Measurements from ENCODE around the gene PCSK7. TPM values are rescaled to one million over a fixed set of nuclear protein-coding genes. Genes with fewer than 3 reads are reported as not detected.

Gene PCSK7
- total RNA-seq, 5 donors from 2014 or later (not counting 1 experiment from before 2014, with no cell fraction given): 300 to 368 (median 336) TPM

- no peaks in the 10 kb centered on the region for H3K9me3 ChIP-seq
- peaks cover 0 to 5% of the 10 kb centered on the region in 2 donors for H3K36me3 ChIP-seq (ENCODE audit: control insufficient read depth in 2 of 2, extremely low read depth in 1 of 2, insufficient read depth in 1 of 2, low read length in 1 of 2)
- ATAC-seq (replicated peaks in 1 of 4) (no peak), DNase-seq (no peak)
- H3K27ac Mint-ChIP-seq: no peak overlapping the region
- H3K36me3 Mint-ChIP-seq: peaks cover 40% of the 10 kb centered on the region
- no peak overlapping the region for H3K27ac ChIP-seq (ENCODE audit: low read length)
- no peaks in the 10 kb centered on the region for H3K27me3 Mint-ChIP-seq
- WGBS (ENCODE audit: insufficient coverage): no CpG with 5 or more reads among the region's 2 CpGs
- H3K4me1 Mint-ChIP-seq: peaks cover 0 to 2% (median 0%) of the 10 kb centered on the region in 3 donors
- CTCF ChIA-PET: no interaction called here
- POLR2A ChIA-PET: no interaction called here
- no peaks in the 10 kb centered on the region for H3K4me1 ChIP-seq (ENCODE audit: control insufficient read depth in 1 of 2, extremely low read depth in 1 of 2, insufficient read depth in 2 of 2, low read length in 2 of 2)
- no peaks in the 10 kb centered on the region for H3K9me3 Mint-ChIP-seq
- no peak overlapping the region for H3K4me3 ChIP-seq (ENCODE audit: control insufficient read depth in 1 of 2, extremely low read depth in 1 of 2, low read length in 1 of 2)
- no peaks in the 10 kb centered on the region for H3K27me3 ChIP-seq (replicated peaks in 1 of 2; ENCODE audit: control insufficient read depth in 2 of 2, extremely low read depth in 1 of 2, insufficient read depth in 2 of 2, low read length in 1 of 2)
- no peak overlapping the region for H3K4me3 Mint-ChIP-seq
These were observed 24.7 kb upstream of the PCSK7 start for GRCh38 chr11:117256573-117256972.

GRCh38 chr11:117255966-117256365 is 24.1 kb upstream of the PCSK7 start:
- Histone ChIP-seq H3K4me3 (ENCODE audit: control insufficient read depth in 1 of 2, extremely low read depth in 1 of 2, low read length in 1 of 2) (no peak overlapping the region), H3K27ac (ENCODE audit: low read length) (no peak overlapping the region), H3K27me3 (replicated peaks in 1 of 2; ENCODE audit: control insufficient read depth in 2 of 2, extremely low read depth in 1 of 2, insufficient read depth in 2 of 2, low read length in 1 of 2) (no peaks in the 10 kb centered on the region), H3K4me1 (ENCODE audit: control insufficient read depth in 1 of 2, extremely low read depth in 1 of 2, insufficient read depth in 2 of 2, low read length in 2 of 2) (no peaks in the 10 kb centered on the region), H3K9me3 (no peaks in the 10 kb centered on the region), H3K36me3 (ENCODE audit: control insufficient read depth in 2 of 2, extremely low read depth in 1 of 2, insufficient read depth in 1 of 2, low read length in 1 of 2) (peaks cover 0 to 5% of the 10 kb centered on the region in 2 donors)
- no peak overlapping the region for H3K27ac Mint-ChIP-seq
- ChIA-PET CTCF (interaction anchor here in 1 of 2 donors (0.7 kb wide), 1 partner anchor 1739 kb away, joined by 3 read pairs; no protein-coding TSS in a partner anchor), POLR2A (no interaction called here)
- peaks cover 42% of the 10 kb centered on the region for H3K36me3 Mint-ChIP-seq
- H3K4me1 Mint-ChIP-seq: peaks cover 0 to 2% (median 0%) of the 10 kb centered on the region in 3 donors
- 71% methylated on average over 2 of the region's 3 CpGs for WGBS (ENCODE audit: insufficient coverage)
- H3K27me3 Mint-ChIP-seq: no peaks in the 10 kb centered on the region
- DNase-seq (no peak), ATAC-seq (replicated peaks in 1 of 4) (no peak)
- no peak overlapping the region for H3K4me3 Mint-ChIP-seq
- no peaks in the 10 kb centered on the region for H3K9me3 Mint-ChIP-seq

- Histone ChIP-seq H3K27ac (ENCODE audit: low read length) (no peak overlapping the region), H3K36me3 (ENCODE audit: control insufficient read depth in 2 of 2, extremely low read depth in 1 of 2, insufficient read depth in 1 of 2, low read length in 1 of 2) (peaks cover 0 to 28% of the 10 kb centered on the region in 2 donors), H3K4me3 (ENCODE audit: control insufficient read depth in 1 of 2, extremely low read depth in 1 of 2, low read length in 1 of 2) (no peak overlapping the region), H3K4me1 (ENCODE audit: control insufficient read depth in 1 of 2, extremely low read depth in 1 of 2, insufficient read depth in 2 of 2, low read length in 2 of 2) (no peaks in the 10 kb centered on the region), H3K9me3 (no peaks in the 10 kb centered on the region), H3K27me3 (replicated peaks in 1 of 2; ENCODE audit: control insufficient read depth in 2 of 2, extremely low read depth in 1 of 2, insufficient read depth in 2 of 2, low read length in 1 of 2) (no peaks in the 10 kb centered on the region)
- POLR2A ChIA-PET: no interaction called here
- CTCF ChIA-PET: no interaction called here
- peaks cover 43% of the 10 kb centered on the region for H3K36me3 Mint-ChIP-seq
- H3K4me3 Mint-ChIP-seq: no peak overlapping the region
- 81% methylated on average over 2 of the region's 10 CpGs for WGBS (ENCODE audit: insufficient coverage)
- no peaks in the 10 kb centered on the region for H3K9me3 Mint-ChIP-seq
- ATAC-seq (replicated peaks in 1 of 4) (no peak), DNase-seq (no peak)
- H3K27ac Mint-ChIP-seq: no peak overlapping the region
- H3K27me3 Mint-ChIP-seq: no peaks in the 10 kb centered on the region
- no peaks in the 10 kb centered on the region for H3K4me1 Mint-ChIP-seq
These were observed 19.6 kb upstream of the PCSK7 start for GRCh38 chr11:117251506-117251905.

GRCh38 chr11:117249571-117249970 is 17.7 kb upstream of the PCSK7 start:
- no peak overlapping the region for H3K27ac ChIP-seq (ENCODE audit: low read length)
- WGBS (ENCODE audit: insufficient coverage): 100% methylated on average over 1 of the region's 4 CpGs
- Mint-ChIP-seq H3K9me3 (no peaks in the 10 kb centered on the region), H3K27ac (no peak overlapping the region), H3K27me3 (no peaks in the 10 kb centered on the region), H3K4me3 (no peak overlapping the region), H3K4me1 (no peaks in the 10 kb centered on the region), H3K36me3 (peaks cover 44% of the 10 kb centered on the region)
- no peaks in the 10 kb centered on the region for H3K27me3 ChIP-seq (replicated peaks in 1 of 2; ENCODE audit: control insufficient read depth in 2 of 2, extremely low read depth in 1 of 2, insufficient read depth in 2 of 2, low read length in 1 of 2)
- ChIA-PET CTCF (no interaction called here), POLR2A (no interaction called here)
- no peak for DNase-seq
- H3K9me3 ChIP-seq: no peaks in the 10 kb centered on the region
- H3K4me3 ChIP-seq (ENCODE audit: control insufficient read depth in 1 of 2, extremely low read depth in 1 of 2, low read length in 1 of 2): no peak overlapping the region
- peaks cover 4 to 42% of the 10 kb centered on the region in 2 donors for H3K36me3 ChIP-seq (ENCODE audit: control insufficient read depth in 2 of 2, extremely low read depth in 1 of 2, insufficient read depth in 1 of 2, low read length in 1 of 2)
- ATAC-seq (replicated peaks in 1 of 4): no peak
- H3K4me1 ChIP-seq (ENCODE audit: control insufficient read depth in 1 of 2, extremely low read depth in 1 of 2, insufficient read depth in 2 of 2, low read length in 2 of 2): no peaks in the 10 kb centered on the region

DNA sequence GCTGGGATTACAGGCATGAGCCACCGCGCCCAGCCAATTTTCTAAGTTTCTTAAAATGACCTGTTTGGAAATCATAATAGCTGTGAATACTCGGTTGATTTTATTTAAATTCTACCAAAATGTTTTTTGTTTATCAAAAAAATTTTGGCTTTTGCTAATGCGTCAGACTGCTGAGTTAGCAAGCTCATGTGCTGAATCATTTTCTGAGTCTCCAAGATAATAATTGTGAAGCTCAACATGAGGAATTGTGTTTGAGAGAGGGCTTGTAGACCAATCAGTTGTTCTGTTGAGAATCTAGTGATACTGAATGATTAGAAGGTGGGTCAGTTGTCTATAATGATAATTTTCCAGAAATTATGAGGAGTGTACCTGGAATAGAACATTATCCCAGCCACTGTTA is 16.5 kb upstream of the PCSK7 start:
- H3K36me3 Mint-ChIP-seq: peaks cover 46% of the 10 kb centered on the region
- no peak for ATAC-seq (replicated peaks in 1 of 4)
- no peaks in the 10 kb centered on the region for H3K4me1 ChIP-seq (ENCODE audit: control insufficient read depth in 1 of 2, extremely low read depth in 1 of 2, insufficient read depth in 2 of 2, low read length in 2 of 2)

GRCh38 chr11:117239295-117239694 is 7.4 kb upstream of the PCSK7 start:
- H3K9me3 ChIP-seq: no peaks in the 10 kb centered on the region
- peaks cover 18% of the 10 kb centered on the region for H3K36me3 Mint-ChIP-seq
- H3K27ac Mint-ChIP-seq: no peak overlapping the region
- no peaks in the 10 kb centered on the region for H3K4me1 ChIP-seq (ENCODE audit: control insufficient read depth in 1 of 2, extremely low read depth in 1 of 2, insufficient read depth in 2 of 2, low read length in 2 of 2)
- peaks cover 2 to 5% (median 3%) of the 10 kb centered on the region in 3 donors for H3K4me1 Mint-ChIP-seq
- ChIA-PET POLR2A (no interaction called here), CTCF (interaction anchor here in 1 of 2 donors (1.2 kb wide), 1 partner anchor 13 kb away, joined by 3 read pairs; no protein-coding TSS in a partner anchor)
- DNase-seq (no peak), ATAC-seq (replicated peaks in 1 of 4) (no peak)
- no peaks in the 10 kb centered on the region for H3K9me3 Mint-ChIP-seq
- H3K4me3 Mint-ChIP-seq: no peak overlapping the region
- WGBS (ENCODE audit: insufficient coverage): 89% methylated on average over 5 of the region's 6 CpGs
- peaks cover 11 to 18% of the 10 kb centered on the region in 2 donors for H3K36me3 ChIP-seq (ENCODE audit: control insufficient read depth in 2 of 2, extremely low read depth in 1 of 2, insufficient read depth in 1 of 2, low read length in 1 of 2)
- no peaks in the 10 kb centered on the region for H3K27me3 Mint-ChIP-seq
- no peaks in the 10 kb centered on the region for H3K27me3 ChIP-seq (replicated peaks in 1 of 2; ENCODE audit: control insufficient read depth in 2 of 2, extremely low read depth in 1 of 2, insufficient read depth in 2 of 2, low read length in 1 of 2)
- no peak overlapping the region for H3K27ac ChIP-seq (ENCODE audit: low read length)
- H3K4me3 ChIP-seq (ENCODE audit: control insufficient read depth in 1 of 2, extremely low read depth in 1 of 2, low read length in 1 of 2): no peak overlapping the region

More for the DNA sequence above, 16.5 kb upstream of the PCSK7 start:
- no peak for DNase-seq
- Mint-ChIP-seq H3K27me3 (no peaks in the 10 kb centered on the region), H3K4me1 (no peaks in the 10 kb centered on the region), H3K9me3 (no peaks in the 10 kb centered on the region), H3K27ac (no peak overlapping the region), H3K4me3 (no peak overlapping the region)
- H3K4me3 ChIP-seq (ENCODE audit: control insufficient read depth in 1 of 2, extremely low read depth in 1 of 2, low read length in 1 of 2): no peak overlapping the region
- H3K9me3 ChIP-seq: no peaks in the 10 kb centered on the region
- ChIA-PET CTCF (no interaction called here), POLR2A (no interaction called here)
- H3K27ac ChIP-seq (ENCODE audit: low read length): no peak overlapping the region
- WGBS (ENCODE audit: insufficient coverage): 100% methylated on average over 1 of the region's 4 CpGs
- H3K36me3 ChIP-seq (ENCODE audit: control insufficient read depth in 2 of 2, extremely low read depth in 1 of 2, insufficient read depth in 1 of 2, low read length in 1 of 2): peaks cover 4 to 45% of the 10 kb centered on the region in 2 donors
- no peaks in the 10 kb centered on the region for H3K27me3 ChIP-seq (replicated peaks in 1 of 2; ENCODE audit: control insufficient read depth in 2 of 2, extremely low read depth in 1 of 2, insufficient read depth in 2 of 2, low read length in 1 of 2)

DNA sequence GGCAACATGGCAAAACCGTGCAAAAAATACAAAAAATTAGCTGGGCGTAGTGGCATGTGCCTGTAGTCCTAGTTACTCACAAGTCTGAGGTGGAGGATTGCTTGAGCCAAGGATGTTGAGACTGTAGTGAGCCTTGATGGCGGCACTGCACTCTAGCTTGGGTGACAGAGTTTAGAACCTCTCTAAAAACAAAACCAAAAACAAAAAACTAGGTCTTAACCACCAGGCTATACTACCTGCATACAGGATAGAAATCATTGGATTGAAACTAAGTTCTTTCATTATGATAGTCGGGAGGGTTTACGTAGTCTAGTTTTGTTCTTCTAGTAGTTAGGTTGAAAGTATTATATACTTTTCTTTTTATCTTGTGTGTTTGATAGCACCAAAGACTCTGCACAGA is 6.3 kb upstream of the PCSK7 start:
- Histone ChIP-seq H3K27me3 (replicated peaks in 1 of 2; ENCODE audit: control insufficient read depth in 2 of 2, extremely low read depth in 1 of 2, insufficient read depth in 2 of 2, low read length in 1 of 2) (no peaks in the 10 kb centered on the region), H3K4me3 (ENCODE audit: control insufficient read depth in 1 of 2, extremely low read depth in 1 of 2, low read length in 1 of 2) (no peak overlapping the region), H3K4me1 (ENCODE audit: control insufficient read depth in 1 of 2, extremely low read depth in 1 of 2, insufficient read depth in 2 of 2, low read length in 2 of 2) (peaks cover under 1 to 4% of the 10 kb centered on the region in 2 experiments), H3K27ac (ENCODE audit: low read length) (no peak overlapping the region), H3K9me3 (no peaks in the 10 kb centered on the region), H3K36me3 (ENCODE audit: control insufficient read depth in 2 of 2, extremely low read depth in 1 of 2, insufficient read depth in 1 of 2, low read length in 1 of 2) (peaks cover 11 to 14% of the 10 kb centered on the region in 2 donors)
- ChIA-PET CTCF (no interaction called here), POLR2A (no interaction called here)
- Mint-ChIP-seq H3K4me3 (no peak overlapping the region), H3K27me3 (no peaks in the 10 kb centered on the region), H3K9me3 (no peaks in the 10 kb centered on the region), H3K4me1 (peaks cover 13 to 16% (median 14%) of the 10 kb centered on the region in 3 donors), H3K27ac (no peak overlapping the region), H3K36me3 (peaks cover 15% of the 10 kb centered on the region)
- WGBS (ENCODE audit: insufficient coverage): 100% methylated on average over 2 of the region's 5 CpGs
- no peak for DNase-seq
- ATAC-seq (replicated peaks in 1 of 4): no peak
